NOMO-1 (cell line): ENCODE data around the gene RNGTT.
"Not testable (repeated sequence)": the region's sequence is repeated elsewhere in the genome, so short reads cannot be mapped to it uniquely, and the experiment has no call there.

ENCODE experiments used
- DNase-seq, 2 experiments: peaks; one replicate each; lab custom pipeline; 2025; ENCODE audit not compliant: unreplicated experiment in 2 of 2; lab: John Stamatoyannopoulos, UW

The RNGTT gene

DNA sequence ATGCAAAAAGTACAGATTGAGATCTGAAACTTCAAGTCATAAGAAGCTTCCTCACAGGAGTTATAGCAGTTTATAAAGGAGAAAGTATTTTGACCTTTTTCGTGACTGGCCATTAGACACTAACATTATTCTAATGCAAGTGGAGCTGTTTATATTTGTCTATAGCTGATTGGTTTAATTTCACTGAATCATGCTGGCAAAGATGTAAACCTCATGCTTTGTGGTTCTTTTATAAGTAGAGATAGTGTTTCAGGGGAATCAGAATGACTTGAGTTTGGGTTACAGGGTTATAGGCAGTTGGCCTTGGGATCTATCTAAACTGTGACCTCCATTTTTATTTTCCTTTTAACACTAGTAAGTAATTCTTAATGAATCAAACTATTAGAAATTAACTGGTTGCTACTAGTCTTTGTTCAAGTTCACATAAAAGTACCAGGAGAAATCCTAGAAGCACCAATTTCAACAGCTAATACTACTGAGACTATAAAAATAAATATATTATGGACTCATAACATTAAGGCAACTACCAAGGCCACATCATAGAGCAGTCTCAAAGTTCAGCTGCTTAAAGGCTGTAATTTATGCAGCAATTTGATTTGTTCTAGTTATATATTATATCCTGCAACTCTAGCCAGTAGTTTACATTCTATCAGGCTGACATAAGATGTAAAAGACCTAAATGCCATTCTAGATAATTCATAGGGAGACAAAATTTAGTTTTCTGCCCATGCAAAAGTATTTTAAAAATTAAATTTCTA lies 94.0 kb downstream of the RNGTT start:
- no peak for DNase-seq

DNA sequence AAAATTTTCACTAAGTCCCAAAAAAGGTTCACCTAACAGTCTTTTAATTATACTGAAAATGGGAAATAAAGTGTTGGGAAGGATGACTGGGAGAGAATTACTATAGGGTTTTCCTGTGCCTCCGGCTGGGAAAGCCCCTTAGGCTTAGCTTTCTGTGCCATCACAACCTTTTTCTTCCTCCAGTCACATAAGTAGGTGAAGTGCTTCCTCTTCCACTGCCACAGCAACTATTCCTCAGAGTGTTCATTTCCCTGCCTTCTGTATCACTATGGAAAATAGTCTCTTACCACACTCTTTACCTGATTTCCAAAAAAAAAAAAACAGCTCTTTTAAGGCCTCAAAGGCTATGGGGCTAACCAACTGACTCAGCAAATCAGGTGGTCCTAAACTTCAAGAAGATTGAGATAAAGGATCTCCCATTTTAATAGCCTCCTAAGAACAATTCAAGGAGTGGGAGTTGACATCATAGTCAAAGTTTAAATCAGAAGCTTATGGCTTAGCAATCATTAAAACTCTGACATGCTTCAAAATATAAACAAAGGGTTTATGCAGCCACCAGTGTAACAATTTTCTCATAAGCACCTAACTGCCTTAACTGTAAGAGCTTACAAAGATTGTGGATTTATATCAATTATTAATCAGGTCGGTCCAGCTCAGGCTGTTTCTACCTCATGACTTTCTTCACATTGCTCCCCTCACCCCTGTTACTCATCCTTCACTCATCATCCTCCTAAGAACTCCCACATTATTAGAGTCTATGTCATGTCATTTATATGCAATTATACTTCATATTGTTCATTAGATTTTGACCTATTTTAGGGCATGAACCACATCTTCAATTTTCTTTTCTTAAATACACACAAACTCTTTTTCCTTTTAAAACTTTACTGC lies 95.3 kb downstream of the RNGTT start:
- DNase-seq = no peak

DNA sequence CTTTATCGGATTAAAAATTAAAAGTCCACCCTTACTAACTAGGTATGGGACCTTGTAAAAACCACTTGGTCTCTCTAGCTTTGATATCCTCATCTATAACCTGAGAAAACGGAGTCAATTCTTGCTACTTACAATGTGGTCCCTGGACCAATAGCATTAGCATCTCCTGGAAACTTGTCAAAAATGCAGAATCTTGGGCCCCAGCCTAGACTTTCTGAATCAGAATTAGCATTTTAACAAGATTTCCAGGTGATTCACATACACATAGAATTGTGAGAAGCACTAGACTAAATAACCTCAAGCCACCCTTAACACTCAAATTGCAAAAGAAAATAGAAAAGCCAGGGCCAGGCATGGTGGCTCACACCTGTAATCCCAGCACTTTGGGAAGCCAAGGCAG lies 96.6 kb downstream of the RNGTT start:
- DNase-seq = no peak

DNA sequence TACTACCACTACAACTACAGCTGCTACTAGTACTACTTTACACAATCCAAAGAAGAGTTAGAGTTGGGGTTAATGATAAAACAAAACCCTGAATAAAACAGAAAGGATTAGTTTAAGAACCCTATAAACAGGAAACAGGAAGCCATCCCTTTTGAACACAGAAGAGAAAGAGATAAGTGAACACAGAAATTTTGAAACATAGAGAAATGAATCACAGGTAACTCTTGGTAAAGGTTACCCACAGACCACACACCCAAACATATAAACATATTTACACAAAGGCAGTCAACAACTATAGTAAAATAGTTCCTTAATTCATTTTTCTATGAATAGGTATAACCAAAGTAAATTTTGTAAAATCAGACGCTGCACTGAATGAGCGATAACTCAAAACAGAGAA lies 98.1 kb downstream of the RNGTT start:
- no peak for DNase-seq

DNA sequence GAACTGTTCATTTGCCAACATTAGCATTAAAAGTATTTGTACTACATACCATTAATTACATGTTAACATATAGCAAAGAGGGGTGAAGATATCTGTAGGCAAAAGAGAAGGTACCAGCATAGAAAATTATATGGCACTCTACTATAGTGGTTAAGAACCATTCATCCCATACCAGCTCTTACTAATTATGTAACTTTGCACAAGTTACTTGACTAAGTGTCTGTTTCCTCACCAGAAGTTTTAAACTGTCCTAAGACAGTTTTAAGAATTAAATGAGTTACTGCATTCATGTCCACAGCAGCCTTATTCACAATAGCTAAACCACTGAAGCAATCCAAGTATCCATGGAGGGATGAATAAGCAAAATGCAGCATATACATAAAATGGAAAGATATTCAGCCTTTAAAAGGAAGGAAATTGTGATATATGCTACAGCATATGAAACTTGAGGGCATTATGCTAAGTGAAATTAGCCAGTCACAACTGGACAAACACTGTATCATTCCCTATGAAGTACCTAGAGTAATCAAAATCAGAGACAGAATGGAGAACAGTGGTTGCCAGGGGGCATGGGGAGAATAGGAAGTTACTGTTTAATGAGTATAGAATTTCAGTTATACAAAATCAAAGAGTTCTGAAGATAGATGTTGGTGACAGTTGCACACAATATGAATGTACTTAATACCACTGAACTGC lies 98.9 kb downstream of the RNGTT start:
- DNase-seq = peak in 1 of 2 experiments; percentile 3

DNA sequence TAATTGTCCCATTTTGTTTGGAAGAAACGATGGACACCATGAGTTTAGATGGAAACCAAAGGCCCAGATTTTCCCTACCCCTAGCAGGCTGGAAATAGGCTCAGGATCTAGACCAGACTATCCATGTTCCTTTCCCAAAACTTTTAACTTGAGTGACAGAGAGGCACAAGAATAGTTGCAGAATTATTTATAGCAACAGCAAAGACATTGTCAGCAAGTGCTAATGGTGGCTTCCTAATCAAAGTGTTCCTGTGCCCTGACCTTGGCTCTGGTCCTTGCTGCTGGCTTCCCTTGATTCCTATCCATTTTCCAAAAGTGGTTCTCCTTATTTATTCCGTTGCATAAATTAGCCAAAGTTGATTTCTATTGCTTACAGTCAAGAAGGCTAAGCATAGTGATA lies 103.1 kb downstream of the RNGTT start:
- no peak for DNase-seq

DNA sequence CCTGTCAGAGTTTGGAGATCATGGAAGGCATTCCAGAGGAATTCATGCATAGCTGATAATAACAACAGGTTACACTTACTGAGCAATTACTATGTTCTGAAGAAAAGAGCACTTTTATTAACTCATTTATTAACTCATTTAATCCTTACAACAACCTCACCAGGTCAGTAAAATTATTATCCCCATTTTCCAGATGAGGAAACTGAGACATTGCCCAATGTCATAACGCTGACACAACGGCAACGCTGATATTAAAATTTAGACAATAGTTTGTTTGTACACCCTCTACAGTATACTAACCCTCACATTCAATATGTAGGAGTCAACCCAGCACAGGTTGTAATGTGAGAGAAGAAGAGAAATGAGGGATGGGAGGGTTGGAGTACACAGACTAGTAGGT lies 105.0 kb downstream of the RNGTT start:
- DNase-seq = no peak

DNA sequence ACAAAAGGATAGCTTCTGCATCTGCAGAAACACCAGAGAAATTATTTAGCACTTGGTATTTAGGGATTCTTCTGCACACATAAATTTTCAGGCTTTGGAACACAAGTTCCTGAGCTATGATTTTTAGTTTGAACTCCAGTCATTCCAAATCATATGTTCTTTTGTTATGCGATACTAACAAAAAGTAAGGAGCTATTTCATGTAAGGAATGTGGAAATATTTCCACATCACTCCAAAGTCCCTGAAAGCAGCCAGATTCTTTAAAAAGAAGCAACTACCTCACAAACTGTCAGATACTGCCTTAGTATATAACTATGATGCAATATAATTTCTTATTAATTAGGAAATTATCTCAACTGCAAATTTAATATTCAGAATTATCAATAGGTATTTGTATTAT lies 106.9 kb downstream of the RNGTT start:
- no peak for DNase-seq

DNA sequence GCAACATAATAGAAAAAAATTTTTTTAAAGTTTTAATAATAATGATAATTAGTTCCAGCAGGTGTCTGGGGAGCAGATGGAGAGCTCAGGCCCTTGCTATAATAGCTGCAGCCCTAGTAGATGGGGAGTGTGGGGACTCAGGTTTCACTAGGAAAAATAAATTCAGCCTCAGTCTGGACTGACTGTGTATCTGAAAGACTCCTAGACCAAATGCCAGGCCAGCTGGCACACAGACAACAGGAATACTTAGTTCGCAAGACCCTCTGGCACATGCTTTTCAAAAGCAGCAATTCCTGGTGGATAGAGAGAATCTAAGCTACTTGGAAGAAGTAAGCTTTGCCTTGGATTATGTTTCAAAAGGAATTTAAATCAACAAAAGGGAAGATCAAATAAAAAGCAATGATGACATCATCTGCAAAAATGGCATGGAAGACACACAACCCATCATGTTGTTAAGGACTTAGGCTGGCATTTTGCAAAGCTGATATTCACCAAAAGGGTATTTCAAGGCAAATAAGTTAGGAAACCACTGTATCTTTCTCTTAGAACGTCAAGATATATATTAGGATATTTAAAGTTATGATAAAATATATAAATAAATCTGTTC lies 107.8 kb downstream of the RNGTT start:
- DNase-seq = no peak

DNA sequence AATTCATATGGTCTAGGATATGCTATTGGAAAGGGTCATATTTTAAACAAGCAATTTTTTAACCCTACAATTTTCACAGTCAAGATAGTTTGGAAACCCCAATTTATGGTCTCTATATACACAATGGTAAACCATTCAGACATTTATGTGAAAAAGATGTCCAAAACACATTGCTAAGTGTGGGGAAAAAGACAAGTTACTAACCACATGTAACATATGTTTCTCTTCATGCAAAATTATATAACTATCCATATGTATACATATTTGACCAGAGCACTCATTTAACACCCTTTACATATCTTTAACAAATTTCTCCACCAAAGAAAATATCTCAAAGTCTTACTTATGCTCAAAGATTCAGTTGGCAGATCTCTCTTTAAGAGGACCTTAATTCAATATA lies 110.6 kb downstream of the RNGTT start:
- no peak for DNase-seq

DNA sequence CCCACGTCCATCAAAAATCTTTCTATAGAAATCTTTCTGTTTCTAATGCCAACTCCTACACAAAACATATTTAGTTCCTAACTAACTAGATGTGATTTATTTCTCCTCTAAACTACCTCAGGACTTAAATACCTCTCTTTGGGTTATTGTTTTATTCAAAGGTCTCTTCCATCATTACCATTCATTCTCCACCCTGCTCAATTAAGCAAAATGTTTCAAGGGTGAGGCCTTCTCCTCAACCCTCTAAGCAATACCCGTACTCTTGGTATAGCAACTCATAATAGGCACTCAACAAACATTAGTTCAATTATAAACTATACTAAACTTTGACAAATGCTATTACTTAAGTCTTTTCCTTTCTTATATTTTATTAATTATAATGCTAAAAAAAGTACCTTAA lies 111.4 kb downstream of the RNGTT start:
- DNase-seq = no peak

DNA sequence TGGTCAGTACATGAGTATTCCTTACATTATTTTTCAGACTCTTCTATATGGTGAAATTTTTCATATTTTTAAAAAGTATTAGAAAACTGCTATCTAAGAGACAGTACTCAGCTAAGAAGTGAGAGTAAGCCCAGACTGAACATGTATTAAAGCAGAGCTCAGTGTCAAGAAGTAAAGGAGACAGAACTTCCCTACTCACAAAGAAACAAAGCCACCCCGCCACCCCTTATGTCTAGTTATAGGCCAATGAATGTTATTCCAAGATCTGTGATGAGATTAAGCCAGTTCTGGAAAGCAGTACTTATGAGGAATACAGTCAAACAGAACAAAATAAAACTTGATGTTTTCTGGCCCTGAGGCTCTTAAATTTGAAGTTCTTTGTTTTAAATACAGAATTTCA lies 114.5 kb downstream of the RNGTT start:
- no peak for DNase-seq

DNA sequence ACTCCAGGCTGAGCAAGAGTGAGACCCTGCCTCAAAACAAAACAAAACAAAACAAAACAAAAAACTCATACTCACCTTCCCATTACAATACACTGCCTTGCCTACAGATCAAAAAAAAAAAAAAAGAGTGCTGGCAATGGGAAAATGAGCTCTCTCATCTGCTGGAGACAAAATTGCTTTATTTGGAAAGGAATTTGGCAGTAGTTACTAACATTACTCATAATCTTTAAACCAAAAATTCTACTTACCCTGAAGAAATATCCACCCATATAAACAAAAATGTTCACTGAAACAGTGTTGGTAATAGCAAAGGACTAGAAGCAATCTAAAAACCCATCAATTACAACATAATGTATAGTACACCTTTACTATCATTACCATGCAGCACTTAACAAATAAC lies 120.4 kb downstream of the RNGTT start:
- no peak for DNase-seq

DNA sequence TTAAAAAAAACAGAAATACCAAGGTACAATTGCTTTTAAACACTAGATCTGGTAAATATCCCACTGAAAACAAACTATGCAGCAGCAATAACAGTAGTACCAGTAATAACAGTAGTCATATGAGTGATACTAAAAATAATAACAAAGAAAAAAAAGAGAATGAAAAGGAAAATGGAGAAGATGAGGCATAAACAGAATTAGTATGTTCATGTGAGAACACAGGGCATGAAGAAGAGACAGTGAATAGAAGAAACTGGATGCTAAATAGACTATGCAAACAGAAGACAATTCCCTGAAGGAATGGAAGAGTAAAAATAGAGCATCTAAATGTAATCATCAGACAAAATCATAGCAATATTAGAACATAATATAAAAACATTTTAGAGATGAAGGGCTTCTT lies 121.1 kb downstream of the RNGTT start:
- DNase-seq = no peak

DNA sequence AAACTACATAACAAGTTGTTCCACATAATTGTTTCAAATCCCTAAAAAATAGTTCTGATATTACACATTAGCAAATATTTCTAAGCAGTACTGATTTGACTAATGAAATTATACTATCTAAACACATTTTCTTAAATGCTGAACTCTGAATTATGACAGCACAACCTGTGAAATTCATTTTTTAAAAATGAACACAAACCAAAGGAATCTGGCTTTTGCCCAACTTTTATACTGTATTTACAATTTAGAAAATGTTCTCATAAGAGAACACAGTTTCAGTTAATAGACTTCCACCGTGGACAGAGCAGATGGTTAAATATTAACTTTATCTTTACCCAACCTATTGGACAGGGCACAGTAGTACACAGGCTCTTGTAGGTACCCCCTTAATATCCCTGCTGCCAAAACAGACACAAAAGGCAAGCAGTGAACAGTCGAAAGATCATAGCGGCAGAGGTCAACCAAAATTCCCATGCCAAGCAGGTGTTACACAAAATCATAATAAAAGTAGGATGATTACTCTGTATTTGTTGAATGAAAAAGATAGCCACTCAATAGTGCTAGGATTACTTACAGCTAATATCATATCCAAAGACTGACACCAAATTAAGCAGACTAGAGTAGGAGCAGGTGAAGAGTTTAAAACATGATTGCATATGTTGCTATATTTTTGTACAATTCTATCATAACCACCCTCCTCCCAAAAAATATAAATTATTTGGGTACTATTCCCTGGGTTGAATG lies 122.5 kb downstream of the RNGTT start:
- DNase-seq = no peak

DNA sequence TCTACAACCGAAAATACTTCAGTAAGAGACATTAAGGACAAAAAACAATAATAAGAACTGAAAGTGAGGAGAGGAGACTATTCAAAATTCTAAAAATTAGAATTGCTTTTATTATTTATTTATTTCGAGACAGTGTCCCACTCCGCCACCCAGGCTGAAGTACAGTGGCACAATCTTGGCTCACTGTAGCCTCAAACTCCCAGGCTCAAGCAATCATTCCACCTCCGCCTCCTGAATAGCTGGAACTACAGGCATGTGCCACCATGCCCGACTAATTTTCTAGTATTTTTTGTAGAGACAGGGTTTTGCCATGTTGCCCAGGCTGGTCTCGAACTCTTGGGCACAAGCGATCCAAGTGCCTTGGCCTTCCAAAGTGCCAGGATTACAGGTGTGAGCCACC lies 123.1 kb downstream of the RNGTT start:
- DNase-seq = no peak

DNA sequence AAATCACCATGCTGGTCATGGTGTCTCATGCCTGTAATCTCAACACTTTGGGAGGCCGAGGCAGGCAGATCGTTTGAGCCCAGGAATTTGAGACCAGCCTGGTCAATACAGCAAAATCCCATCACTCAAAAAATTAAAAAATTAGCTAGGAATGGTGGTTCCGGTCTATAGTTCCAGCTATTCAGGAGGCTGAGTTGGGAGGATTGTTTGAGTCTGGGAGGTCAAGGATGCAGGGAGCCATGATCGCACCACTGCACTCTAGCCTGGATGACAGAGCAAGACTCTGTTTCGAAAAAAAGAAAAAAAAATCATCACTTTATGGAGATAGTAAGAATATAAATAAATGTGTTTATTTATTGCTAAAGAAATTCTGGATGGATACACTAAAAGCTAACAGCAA lies 124.1 kb downstream of the RNGTT start:
- DNase-seq = no peak

DNA sequence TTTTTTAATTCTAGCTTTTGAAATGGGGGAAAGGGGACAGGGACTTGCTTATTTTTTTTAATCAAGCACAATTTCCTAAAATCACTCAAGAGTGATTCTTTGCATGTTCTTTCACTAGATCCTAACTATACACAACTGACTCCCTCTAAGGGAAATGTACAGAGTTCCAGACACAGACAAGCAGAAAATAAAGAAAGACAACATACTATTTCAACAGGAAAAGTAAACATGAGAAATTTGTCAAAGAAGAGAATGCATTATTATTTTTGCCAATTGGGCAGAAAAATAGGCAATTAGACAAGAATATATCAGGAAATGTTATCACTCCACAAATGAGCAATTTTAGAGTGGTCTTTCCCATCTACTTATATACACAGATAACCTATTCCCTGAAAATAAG lies 128.2 kb downstream of the RNGTT start:
- no peak for DNase-seq

DNA sequence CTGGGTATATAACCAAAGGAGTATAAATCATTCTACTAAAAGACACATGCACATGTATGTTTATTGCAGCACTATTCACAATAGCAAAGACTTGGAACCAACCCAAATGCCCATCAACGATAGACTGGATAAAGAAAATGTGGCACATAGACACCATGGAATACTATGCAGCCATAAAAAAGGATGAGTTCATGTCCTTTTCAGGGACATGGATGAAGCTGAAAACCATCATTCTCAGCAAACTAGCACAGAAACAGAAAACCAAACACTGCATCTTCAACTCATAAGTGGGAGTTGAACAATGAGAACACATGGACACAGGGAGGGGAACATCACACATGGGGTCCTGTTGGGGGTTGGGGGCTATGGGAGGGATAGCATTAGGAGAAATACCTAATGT lies 130.3 kb downstream of the RNGTT start:
- not testable (repeated sequence) for DNase-seq

DNA sequence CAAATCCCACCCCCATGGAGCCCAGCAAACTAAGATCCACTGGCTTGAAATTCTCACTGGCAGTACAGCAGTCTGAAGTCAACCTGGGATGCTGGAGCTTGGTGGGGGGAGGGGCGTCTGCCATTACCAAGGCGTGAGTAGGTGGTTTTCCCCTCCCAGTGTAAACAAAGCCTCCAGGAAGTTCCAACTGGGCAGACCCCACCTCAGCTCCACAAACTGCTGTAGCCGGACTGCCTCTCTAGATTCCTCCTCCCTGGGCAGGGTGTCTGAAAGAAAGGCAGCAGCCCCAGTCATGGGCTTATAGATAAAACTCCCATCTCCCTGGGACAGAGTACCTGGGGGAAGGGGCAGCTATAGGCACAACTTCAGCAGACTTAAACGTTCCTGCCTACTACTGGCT lies 135.8 kb downstream of the RNGTT start:
- not testable (repeated sequence) for DNase-seq
